SK-N-MC (cell line): ENCODE measurements around the gene NCKIPSD.

Experiments
- DNase-seq: peaks from one replicate; pipeline ENCODE4 v3.0.0-alpha.2; 2011; ENCODE audit warnings: low read depth, low spot score
- H3K27ac ChIP-seq: fragments of 200-600 bp; sonication (generic); 2 replicates; pipeline ENCODE4 v1.5.1; 2016; ENCODE audit warnings: mixed run types
- H3K36me3 ChIP-seq: fragments of 200-600 bp; sonication (generic); 2 replicates; pipeline ENCODE4 v1.6.1; 2017; ENCODE audit warnings: antibody characterized with exemption, low read length, mixed read lengths; ENCODE audit not compliant: insufficient read depth
- H3K4me3 ChIP-seq: fragments of 200-600 bp; sonication (generic); 2 replicates; pipeline ENCODE4 v1.5.1; 2016
- H3K9ac ChIP-seq: fragments of 200-600 bp; sonication (generic); 2 replicates; pipeline ENCODE4 v1.8.0; 2017; ENCODE audit warnings: mixed run types, mixed read lengths; ENCODE audit not compliant: insufficient read length
- H3K9me3 ChIP-seq: fragments of 200-600 bp; sonication (generic); 2 replicates; pipeline ENCODE4 v1.6.1; 2017; ENCODE audit warnings: low read depth, mild to moderate bottlenecking, antibody characterized with exemption, low read length, moderate library complexity, mixed read lengths
- EZH2 ChIP-seq: fragments of 200-600 bp; sonication (generic); IDR thresholded peaks from one replicate; pipeline ENCODE4 v1.6.1; 2017; ENCODE audit warnings: antibody characterized with exemption
- FOXP2 ChIP-seq: optimal IDR thresholded peaks from 2 replicates; pipeline ENCODE3; 2011; ENCODE audit warnings: mild to moderate bottlenecking, moderate library complexity; ENCODE audit not compliant: insufficient read depth; ENCODE audit errors: extremely low read length, control extremely low read depth
- POLR2AphosphoS5 ChIP-seq: IDR thresholded peaks from 2 replicates; pipeline ENCODE4 v1.6.1; 2012; ENCODE audit warnings: mild to moderate bottlenecking, low read depth, low read length, borderline replicate concordance

Gene NCKIPSD

DNA sequence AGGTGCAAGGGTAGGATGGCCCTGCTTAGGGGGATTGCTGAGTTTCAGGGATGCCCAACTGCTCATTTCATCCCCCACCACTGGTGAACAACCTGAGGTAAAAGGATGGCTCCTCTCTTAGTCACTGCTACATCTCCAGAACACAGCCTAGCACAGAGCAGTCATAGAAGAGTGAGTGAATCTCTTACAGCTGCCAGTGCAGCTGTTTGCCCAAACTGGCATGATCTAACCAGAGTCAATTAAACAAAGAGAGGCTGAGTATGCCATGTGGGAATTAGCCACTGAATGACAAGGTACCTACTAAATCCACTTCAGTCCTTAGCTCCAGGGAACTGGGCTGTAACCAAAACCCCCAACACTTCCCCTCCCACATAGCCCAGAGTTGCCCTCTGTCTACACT, 6.8 kb upstream of the NCKIPSD start:
- Histone ChIP-seq H3K4me3 (no peak overlapping the region), H3K36me3 (peaks cover 46% of the 10 kb centered on the region; the same call in 1 of the 2 replicates)
- no peak for TF ChIP-seq EZH2
- no peak for TF ChIP-seq FOXP2
- TF ChIP-seq POLR2AphosphoS5, result no peak

DNA sequence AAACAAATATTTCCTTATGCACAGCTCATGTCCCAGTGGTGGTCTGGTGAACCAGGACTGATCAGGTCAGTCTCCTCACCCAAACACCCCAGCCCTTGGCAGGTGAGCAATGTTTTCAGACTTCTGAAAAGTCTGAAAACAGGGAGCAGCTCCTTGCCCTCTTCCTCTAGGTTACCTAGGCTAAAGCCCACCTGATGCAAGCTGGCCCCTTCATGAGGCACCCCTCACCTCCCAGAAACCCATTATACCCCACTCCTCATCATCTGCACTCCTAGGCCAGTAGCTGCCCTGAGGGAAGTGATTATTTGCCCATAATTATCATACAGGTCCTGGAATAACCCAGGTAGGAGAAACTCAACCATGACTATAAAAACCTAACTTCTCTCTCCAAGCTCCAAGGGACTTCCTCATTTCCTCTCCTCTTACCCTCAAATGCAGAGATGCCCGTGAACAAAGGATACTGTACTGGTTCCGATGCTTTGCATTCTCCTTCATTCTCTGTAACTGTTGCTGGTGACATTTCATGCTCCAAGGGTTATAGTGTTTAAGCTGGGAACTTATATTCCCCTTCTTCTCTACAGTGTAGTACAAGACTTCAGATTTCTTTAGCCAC, 5.2 kb upstream of the NCKIPSD start:
- Histone ChIP-seq H3K9ac (no peak overlapping the region), H3K9me3 (no peaks in the 10 kb centered on the region), H3K27ac (no peak overlapping the region), H3K36me3 (peaks cover 46% of the 10 kb centered on the region; the same call in 1 of the 2 replicates), H3K4me3 (no peak overlapping the region)
- TF ChIP-seq POLR2AphosphoS5, result no peak
- TF ChIP-seq FOXP2, result no peak
- no peak for TF ChIP-seq EZH2
- DNase-seq, result no peak

More for the DNA sequence above, 6.8 kb upstream of the NCKIPSD start:
- Histone ChIP-seq H3K9ac (no peak overlapping the region), H3K27ac (no peak overlapping the region), H3K9me3 (no peaks in the 10 kb centered on the region)
- no peak for DNase-seq

DNA sequence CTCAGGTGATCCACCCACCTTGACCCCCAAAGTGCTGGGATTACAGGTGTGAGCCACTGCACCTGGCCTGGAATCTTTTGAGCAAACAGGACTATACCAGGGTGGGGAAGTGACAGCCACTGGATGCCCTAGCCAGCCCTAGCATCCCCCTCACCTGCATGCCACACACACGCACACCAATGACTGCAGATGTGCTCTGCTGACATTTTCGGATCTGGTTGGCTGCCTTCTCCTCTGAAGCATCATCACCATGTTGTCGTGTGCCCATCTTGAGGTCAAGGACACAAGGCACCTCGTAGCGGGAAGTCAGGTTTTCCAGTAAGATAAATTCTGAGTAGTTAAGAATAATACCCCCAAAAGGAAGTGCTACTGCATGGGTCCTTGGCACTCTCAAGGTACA, 3.7 kb upstream of the NCKIPSD start:
- no peak overlapping the region for H3K27ac ChIP-seq
- TF ChIP-seq EZH2 (no peak), FOXP2 (no peak), POLR2AphosphoS5 (no peak)

DNA sequence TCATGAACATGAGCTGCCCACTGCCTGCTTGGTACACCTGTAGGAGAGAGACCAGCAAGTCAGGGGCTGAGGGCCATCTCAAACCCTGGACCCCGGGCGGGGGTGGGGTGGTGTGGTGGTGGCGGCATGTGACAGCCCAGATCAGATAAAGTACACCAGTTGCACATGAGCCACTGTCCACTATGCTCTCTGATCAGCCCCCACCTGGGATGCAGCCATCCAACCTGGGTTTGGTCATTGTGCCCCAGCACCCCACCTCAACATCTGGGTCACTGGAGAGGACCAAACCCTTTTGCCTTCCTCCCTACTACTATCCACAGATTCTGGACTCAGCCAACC, 3.0 kb upstream of the NCKIPSD start:
- H3K4me3 ChIP-seq, result no peak overlapping the region
- TF ChIP-seq EZH2 (no peak), FOXP2 (no peak), POLR2AphosphoS5 (no peak)
- DNase-seq, result no peak
- H3K9ac ChIP-seq, result no peak overlapping the region
- peaks cover 32% of the 10 kb centered on the region; the same call in 1 of the 2 replicates for H3K36me3 ChIP-seq
- no peak overlapping the region for H3K27ac ChIP-seq
- no peaks in the 10 kb centered on the region for H3K9me3 ChIP-seq

More for the DNA sequence above, 3.7 kb upstream of the NCKIPSD start:
- DNase-seq, result no peak
- H3K9me3 ChIP-seq, result no peaks in the 10 kb centered on the region
- no peak overlapping the region for H3K9ac ChIP-seq
- no peak overlapping the region for H3K4me3 ChIP-seq
- peaks cover 37% of the 10 kb centered on the region; the same call in 1 of the 2 replicates for H3K36me3 ChIP-seq

DNA sequence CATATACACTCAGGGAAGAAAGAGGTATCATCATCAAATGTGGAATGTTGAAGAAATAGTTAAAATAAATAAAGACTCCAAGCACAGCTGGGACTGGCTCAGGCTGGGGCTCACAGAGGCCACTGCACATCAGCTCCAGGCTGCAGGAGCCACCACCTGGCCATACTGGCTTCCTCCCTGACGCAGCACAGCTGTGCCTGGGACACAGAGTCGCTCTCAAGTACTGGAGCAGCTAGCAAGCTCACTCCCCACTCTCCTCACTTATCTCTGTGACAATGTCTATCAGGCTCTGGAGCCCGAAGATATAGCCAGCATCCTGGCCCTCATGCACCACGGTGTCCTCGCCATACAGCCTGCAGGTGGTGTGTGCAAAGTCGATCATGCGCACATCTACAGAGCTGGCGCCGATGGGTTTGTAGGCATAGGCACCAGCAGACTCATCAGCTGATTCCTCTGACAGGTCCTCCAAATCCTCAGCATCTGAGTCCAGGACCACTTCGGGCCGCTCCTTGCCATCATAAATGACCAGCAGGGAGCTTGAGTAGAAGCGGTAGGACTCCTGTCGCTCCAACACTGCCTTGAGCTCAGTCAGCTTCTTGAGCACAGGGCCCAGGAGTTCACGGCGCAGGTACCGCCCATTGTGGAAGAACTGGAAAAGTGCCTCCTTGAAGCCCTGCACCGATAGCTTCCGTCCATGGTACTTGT, 2.5 kb upstream of the NCKIPSD start:
- no peak for TF ChIP-seq FOXP2
- TF ChIP-seq POLR2AphosphoS5, result no peak
- TF ChIP-seq EZH2, result no peak
- no peak for DNase-seq
- Histone ChIP-seq H3K36me3 (peaks cover 27% of the 10 kb centered on the region; the same call in 1 of the 2 replicates), H3K4me3 (no peak overlapping the region), H3K9ac (no peak overlapping the region), H3K27ac (no peak overlapping the region), H3K9me3 (no peaks in the 10 kb centered on the region)

DNA sequence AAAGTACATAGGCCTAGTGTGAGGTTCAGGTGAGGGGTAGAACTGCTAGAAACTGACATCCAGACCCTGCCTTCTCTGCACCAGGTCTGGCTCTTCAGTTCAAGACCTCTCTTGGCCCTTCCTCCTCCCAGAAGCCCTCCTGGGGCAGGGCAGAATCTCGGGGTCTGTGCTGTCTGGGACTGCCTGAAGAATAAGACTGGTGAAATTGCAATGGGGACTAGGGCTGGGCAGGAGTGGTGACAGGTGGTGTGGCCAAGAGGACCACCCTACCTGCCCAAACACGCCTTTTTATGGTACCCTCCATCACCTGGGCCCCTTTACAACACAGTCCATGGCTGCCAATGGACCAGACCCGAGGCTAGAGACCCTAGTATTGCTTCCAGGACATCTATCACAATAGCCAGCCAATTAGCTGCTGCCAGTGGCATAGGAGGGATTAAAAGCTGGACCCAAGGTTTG, 1.5 kb upstream of the NCKIPSD start:
- TF ChIP-seq FOXP2 (no peak), POLR2AphosphoS5 (no peak), EZH2 (no peak)
- no peaks in the 10 kb centered on the region for H3K9me3 ChIP-seq
- no peak overlapping the region for H3K9ac ChIP-seq
- peaks cover 18% of the 10 kb centered on the region; the same call in 1 of the 2 replicates for H3K36me3 ChIP-seq
- no peak overlapping the region for H3K27ac ChIP-seq
- no peak overlapping the region for H3K4me3 ChIP-seq
- no peak for DNase-seq

DNA sequence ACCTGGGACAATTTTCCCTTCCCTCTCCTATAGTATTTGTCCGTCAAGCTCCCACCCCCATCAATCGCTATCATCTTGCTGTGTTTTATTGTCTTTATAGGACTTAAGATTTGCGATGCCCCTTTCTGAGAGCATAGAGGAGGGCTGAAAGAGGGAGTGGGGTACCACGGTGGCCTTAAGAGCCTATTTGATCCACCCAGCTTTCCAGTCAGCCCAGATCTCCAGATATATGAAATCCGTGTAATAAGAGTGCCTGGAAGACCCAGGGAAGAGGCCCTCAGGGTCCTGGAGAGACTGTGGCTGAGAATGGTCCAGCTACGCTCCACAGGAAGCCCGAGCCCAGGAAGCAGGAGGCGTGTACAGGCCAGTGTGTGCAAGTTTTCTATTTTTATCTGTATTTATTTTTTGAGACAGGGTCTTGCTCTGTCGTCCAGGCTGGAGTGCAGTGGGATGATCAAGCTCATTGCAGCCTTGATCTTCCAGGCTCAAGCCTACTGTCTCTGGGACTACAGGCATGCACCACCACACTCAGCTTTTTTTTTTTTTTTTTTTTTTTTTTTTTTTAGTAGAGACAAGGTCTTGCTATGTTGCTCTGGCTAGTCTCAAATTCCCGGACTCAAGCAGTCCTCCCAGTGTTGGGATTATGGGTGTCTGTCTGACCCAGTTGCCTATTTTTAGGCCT, 964 bp upstream of the NCKIPSD start:
- Histone ChIP-seq H3K27ac (no peak overlapping the region), H3K9me3 (no peaks in the 10 kb centered on the region), H3K4me3 (peak overlapping the region; percentile 81), H3K9ac (no peak overlapping the region), H3K36me3 (peaks cover 18% of the 10 kb centered on the region; the same call in 1 of the 2 replicates)
- TF ChIP-seq POLR2AphosphoS5, result 0 out of 2 replicates have a peak, but pooled peaks have one; percentile 17
- no peak for TF ChIP-seq EZH2
- no peak for TF ChIP-seq FOXP2
- DNase-seq, result no peak

DNA sequence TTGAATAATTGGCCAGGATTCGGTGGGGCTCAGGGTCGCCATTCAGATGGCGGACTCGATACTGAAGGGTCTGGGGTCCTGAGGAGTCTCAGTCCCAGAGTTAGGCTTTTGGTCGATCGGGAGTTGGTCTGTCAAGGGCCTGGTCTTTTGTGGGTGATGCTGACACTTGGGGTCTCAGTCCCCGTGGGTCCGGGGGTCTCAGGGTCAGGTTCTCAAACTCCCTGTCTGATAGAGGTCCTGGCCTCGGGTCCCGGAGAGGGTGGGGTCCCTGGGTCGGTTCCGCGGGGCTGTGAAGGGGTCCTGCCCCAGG, 467 bp downstream of the NCKIPSD start:
- no peak for DNase-seq
- H3K9me3 ChIP-seq, result no peaks in the 10 kb centered on the region
- H3K4me3 ChIP-seq, result peak overlapping the region; percentile 81
- TF ChIP-seq EZH2 (no peak), POLR2AphosphoS5 (no peak), FOXP2 (no peak)
- H3K9ac ChIP-seq, result peak overlapping the region; percentile 78
- H3K27ac ChIP-seq, result no peak overlapping the region
- H3K36me3 ChIP-seq, result peaks cover 18% of the 10 kb centered on the region; the same call in 1 of the 2 replicates
